IMR-90 (cell line): ENCODE data around the gene H6PD. TPM values are rescaled to one million over a fixed set of nuclear protein-coding genes. Genes with fewer than 3 reads are reported as not detected.

Experiments used
- CEBPB ChIP-seq: IDR thresholded peaks from 2 replicates; pipeline ENCODE4 v1.6.1; 2012; ENCODE audit warnings: low read depth, low read length, improper control_type of control experiment
- CHD1 ChIP-seq: IDR thresholded peaks from 2 replicates; pipeline ENCODE4 v1.6.1; 2012; ENCODE audit warnings: low read depth, low read length, improper control_type of control experiment
- MXI1 ChIP-seq: IDR thresholded peaks from 2 replicates; pipeline ENCODE4 v1.6.1; 2012; ENCODE audit warnings: low read depth, mild to moderate bottlenecking, low read length, moderate library complexity, borderline replicate concordance
- NFE2L2 ChIP-seq: fragments of 150-350 bp; IDR thresholded peaks from 2 replicates; pipeline ENCODE4 v1.6.1; 2016; ENCODE audit warnings: low read depth, mild to moderate bottlenecking, low read length
- POLR2A ChIP-seq: IDR thresholded peaks from 2 replicates; pipeline ENCODE4 v1.6.1; 2012; ENCODE audit warnings: mild to moderate bottlenecking, low read depth, low read length
- RCOR1 ChIP-seq: IDR thresholded peaks from 2 replicates; pipeline ENCODE4 v1.6.1; 2012; ENCODE audit warnings: mild to moderate bottlenecking, low read length, improper control_type of control experiment; ENCODE audit not compliant: insufficient replicate concordance
- SMC3 ChIP-seq: fragments of 150-350 bp; IDR thresholded peaks from 2 replicates; pipeline ENCODE4 v1.6.1; 2016; ENCODE audit warnings: low read depth, mild to moderate bottlenecking, antibody characterized with exemption, low read length, moderate library complexity
- polyA plus RNA-seq, 3 experiments: library from polyadenylated mRNA; depleted of rRNA; stranded (reverse); fragments of >200 nt; gene quantifications; 2 replicates each; pipeline ENCODE4 v1.2.3, GENCODE V29; 2012; ENCODE audit warnings: low replicate concordance in 1 of 3
- total RNA-seq: library from RNA; depleted of rRNA; stranded (reverse); fragments of >200 nt; gene quantifications from 2 replicates; pipeline ENCODE4 v1.2.3, GENCODE V29; 2012

Gene H6PD
- total and polyA plus RNA-seq, 2 of the 4 experiments (the other 2 are of a cell fraction): 9.3 to 22.1 TPM

GRCh38 chr1:9234223-9235095, at the start of gene H6PD (continued):
- TF ChIP-seq RCOR1 (peak; percentile 1), NFE2L2 (no peak), CEBPB (no peak), POLR2A (peak; percentile 94), MXI1 (0 out of 2 replicates have a peak, but pooled peaks have one; percentile 34), CHD1 (no peak), SMC3 (peak; percentile 45)
